Right cardiac atrium (tissue), 5 donors: ENCODE results near the gene RASL11B. TPM values are rescaled to one million over a fixed set of nuclear protein-coding genes. Genes with fewer than 3 reads are reported as not detected.

ENCODE experiments used
- ATAC-seq, 2 donors: fragments of 200-7000 bp; cut with Tn5 transposase; one replicate each; pipeline versions ENCODE4 v1.8.0 to v1.9.1; 2020; ENCODE audit warnings: moderate library complexity in 2 of 2, mild to moderate bottlenecking in 1 of 2
- DNase-seq, 3 donors: peaks; one replicate each; pipeline ENCODE4 v3.0.0-alpha.2; 2020
- H3K27ac ChIP-seq: one replicate; pipeline ENCODE4 v1.5.1; 2013; ENCODE audit warnings: mild to moderate bottlenecking, low read length, control low read depth, moderate library complexity
- H3K27me3 ChIP-seq: one replicate; pipeline ENCODE4 v1.6.1; 2013; ENCODE audit not compliant: control insufficient read depth, insufficient read depth
- H3K4me1 ChIP-seq: one replicate; pipeline ENCODE4 v1.6.1; 2013; ENCODE audit warnings: low read length; ENCODE audit not compliant: control insufficient read depth, insufficient read depth
- H3K4me3 ChIP-seq: one replicate; pipeline ENCODE4 v1.5.1; 2013; ENCODE audit warnings: low read length, control low read depth
- H3K9me3 ChIP-seq: one replicate; pipeline ENCODE4 v1.6.1; 2013; ENCODE audit warnings: low read length; ENCODE audit not compliant: control insufficient read depth
- WGBS: extraction: QIAGEN DNeasy Blood & Tissue Kit; methylation state at CpG from one replicate; pipeline ENCODE4 v1.1.7; 2013; 5-methylcytosine and 5-hydroxymethylcytosine counted together
- intact Hi-C, 4 donors: fragments of 100-400 bp; cut with DNase I; formaldehyde crosslinking; loops; one replicate each; pipeline versions ENCODE4 v1.11.0 to v1.14.0; 2022 to 2023
- polyA plus RNA-seq: library from polyadenylated mRNA; stranded (reverse); fragments of 200-250 nt; gene quantifications from one replicate; pipeline ENCODE4 v1.2.3, GENCODE V29; 2013
- total RNA-seq, 4 donors: library from RNA; stranded (reverse); fragmentation: NEBNext Ultra II Directional; extraction: Animal tissue kit (Norgen Biotek cat#: 25700); gene quantifications; one replicate each; pipeline ENCODE4 v1.2.1, GENCODE V29; 2021
- donor health status: healthy with polysubstance abuse.
- donor health status: DM: no; HTN: yes; CAD: no.
- donor health status: DM: no; HTN: no; CAD: no.
- donor health status: DM: no; HTN: yes; CAD: no; lungs with severe emphysema.
- donor health status: DM: yes; HTN: yes; CAD: no.

RASL11B gene
- total and polyA plus RNA-seq, 5 donors = 9.6 to 37.2 (median 12.7) TPM

DNA sequence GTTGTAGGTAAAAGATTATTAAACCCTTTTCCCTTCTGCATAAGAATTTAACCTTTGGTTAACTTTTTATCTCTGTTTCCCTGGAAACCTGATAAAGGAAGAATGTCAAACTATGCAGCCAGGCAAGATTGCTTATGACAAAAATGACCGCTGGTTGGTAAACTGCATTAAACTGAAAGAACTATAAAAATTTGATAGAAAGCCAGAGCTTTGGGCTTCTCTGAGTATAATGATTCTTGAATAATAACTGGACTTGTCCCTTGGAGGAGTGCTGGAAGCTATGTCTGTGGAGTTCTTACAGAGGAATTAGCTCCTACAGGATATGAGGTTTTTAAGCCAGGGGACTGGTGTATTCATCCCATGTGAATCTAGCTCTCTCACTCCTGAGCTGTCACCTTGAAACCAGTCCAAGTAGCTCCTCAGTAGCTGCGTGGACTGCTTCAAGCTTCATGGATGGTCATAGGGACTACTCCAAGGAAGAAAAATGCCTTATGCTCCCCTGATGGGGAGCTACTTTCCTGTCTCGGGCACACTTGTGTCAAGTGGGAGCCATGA is 52.0 kb downstream of the RASL11B start:
- Histone ChIP-seq H3K9me3 (no peaks in the 10 kb centered on the region), H3K4me3 (no peak overlapping the region), H3K27me3 (no peaks in the 10 kb centered on the region), H3K27ac (peak overlapping the region; percentile 87), H3K4me1 (peaks cover 3% of the 10 kb centered on the region)
- 35% methylated on average over 3 of the region's 3 CpGs for WGBS
- intact Hi-C loops = no loop called here
- ATAC-seq = peak; percentile 74 to 77
- DNase-seq = peak in 1 of 3 donors; percentile 52

DNA sequence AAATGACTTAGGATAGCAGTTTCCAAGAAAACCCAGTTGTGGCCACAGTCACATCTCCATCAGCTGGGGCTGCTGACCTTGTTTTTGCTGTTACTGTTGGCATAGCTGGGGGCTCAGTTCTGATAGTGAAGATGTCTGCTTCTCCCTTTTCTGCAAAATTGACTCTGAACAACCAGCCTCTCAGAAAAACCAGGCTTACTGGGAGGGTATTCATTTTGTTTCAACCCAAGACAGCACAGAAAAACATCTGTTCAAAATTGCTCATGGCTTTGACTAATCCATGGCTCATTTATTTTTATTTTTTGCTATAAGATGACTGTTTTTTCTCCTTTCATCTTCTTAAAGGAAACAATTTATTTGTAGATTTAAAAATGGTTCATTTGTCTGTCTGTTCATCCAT is 53.1 kb downstream of the RASL11B start:
- H3K27me3 ChIP-seq = no peaks in the 10 kb centered on the region
- DNase-seq = no peak
- no peak overlapping the region for H3K27ac ChIP-seq
- no peak overlapping the region for H3K4me3 ChIP-seq
- ATAC-seq = no peak
- intact Hi-C loops = no loop called here
- no peaks in the 10 kb centered on the region for H3K9me3 ChIP-seq
- peaks cover 3% of the 10 kb centered on the region for H3K4me1 ChIP-seq

DNA sequence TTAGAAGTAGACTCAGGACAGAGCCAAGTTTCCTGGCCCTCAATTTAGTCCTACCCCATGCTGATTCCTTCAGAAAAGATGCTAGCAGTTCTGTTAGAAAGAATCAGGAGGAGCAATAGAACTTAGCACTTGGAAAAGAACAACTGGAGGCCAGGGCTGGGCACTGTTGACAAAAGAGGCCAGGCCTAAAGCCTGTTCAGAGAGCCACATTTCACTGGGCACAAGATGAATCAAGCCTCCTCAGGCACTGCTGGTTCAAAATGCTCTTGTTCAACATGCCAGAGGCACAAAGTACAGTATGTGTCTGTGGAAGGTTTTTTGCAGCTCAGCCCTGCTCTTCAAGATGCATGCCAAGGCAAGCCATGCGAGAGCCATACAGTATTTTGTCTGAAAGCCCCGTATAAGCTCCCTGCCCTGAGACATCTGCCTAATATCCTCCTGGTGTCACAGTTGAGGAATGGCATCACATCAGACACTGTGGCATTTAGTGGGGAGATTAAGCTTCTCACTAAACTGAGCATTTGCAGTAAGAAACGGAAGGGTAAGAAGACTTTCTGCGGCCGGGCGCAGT is 53.7 kb downstream of the RASL11B start:
- Histone ChIP-seq H3K9me3 (no peaks in the 10 kb centered on the region), H3K27me3 (no peaks in the 10 kb centered on the region), H3K4me1 (peaks cover 3% of the 10 kb centered on the region), H3K4me3 (no peak overlapping the region), H3K27ac (no peak overlapping the region)
- ATAC-seq (no peak), DNase-seq (no peak)
- 92% methylated on average over 6 of the region's 6 CpGs for WGBS
- intact Hi-C loops = loop anchor here in 1 of 4 donors (2.0 kb wide), 1 partner anchor 65 kb away; no protein-coding TSS in a partner anchor

Other genes with a start within 250 kb of the RASL11B start
- gene USP46, start 203.0 kb upstream of the RASL11B start, total RNA-seq = 10 to 100 TPM; 51.1 to 63.7 (median 59.5) TPM
- 12.6 TPM for gene USP46, start 203.0 kb upstream of the RASL11B start, polyA plus RNA-seq
- 1 to 10 TPM; 1.0 to 3.8 (median 2.9) TPM for gene ERVMER34-1, start 110.9 kb upstream of the RASL11B start, total RNA-seq
- gene ERVMER34-1, start 110.9 kb upstream of the RASL11B start, polyA plus RNA-seq = 2.3 TPM